ENCODE data around the gene ISG15. TPM values are rescaled to one million over a fixed set of nuclear protein-coding genes. Genes with fewer than 3 reads are reported as not detected.
"Not testable (repeated sequence)": the region's sequence is repeated elsewhere in the genome, so short reads cannot be mapped to it uniquely, and the experiment has no call there.

Gene ISG15
- polyA plus RNA-seq, 4 donors: 21.1 to 282 (median 182) TPM

DNA sequence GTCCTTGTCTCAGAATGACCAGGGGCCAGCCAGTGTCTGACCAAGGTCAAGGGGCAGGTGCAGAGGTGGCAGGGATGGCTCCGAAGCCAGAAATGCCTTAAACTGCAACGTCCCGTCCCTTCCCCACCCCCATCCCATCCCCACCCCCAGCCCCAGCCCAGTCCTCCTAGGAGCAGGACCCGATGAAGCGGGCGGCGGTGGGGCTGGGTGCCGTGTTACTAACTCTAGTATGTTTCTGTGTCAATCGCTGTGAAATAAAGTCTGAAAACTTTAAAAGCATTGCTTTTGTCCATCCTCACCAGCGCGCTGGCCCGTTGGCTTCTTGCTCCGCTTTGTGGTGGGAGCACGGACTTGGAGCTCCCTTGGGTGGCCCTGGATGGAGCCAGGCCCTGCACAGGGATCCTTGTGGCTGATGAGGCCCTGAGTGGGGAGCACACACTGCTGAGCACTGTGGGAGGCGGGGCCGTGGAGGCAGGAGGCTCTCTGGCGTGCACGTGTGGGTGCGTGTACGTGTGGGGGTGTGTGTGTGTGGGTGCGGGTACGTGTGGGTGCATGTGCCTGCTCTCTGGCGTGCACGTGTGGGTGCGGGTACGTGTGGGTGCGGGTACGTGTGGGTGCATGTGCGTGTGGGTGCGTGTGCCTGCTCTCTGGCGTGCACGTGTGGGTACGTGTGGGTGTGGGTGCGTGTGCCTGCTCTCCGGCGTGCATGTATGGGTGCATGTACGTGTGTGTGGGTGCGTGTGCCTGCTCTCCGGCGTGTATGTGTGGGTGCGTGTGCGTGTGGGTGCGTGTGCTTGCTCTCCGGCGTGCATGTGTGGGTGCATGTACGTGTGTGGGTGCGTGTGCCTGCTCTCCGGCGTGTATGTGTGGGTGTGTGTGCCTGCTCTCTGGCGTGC lies 42.8 kb downstream of the ISG15 start:
- Histone ChIP-seq H3K36me3 (ENCODE audit: control insufficient read depth in 3 of 3, insufficient read depth in 2 of 3, low read depth in 1 of 3, low read length in 3 of 3) (peaks cover 3 to 50% (median 4%) of the 10 kb centered on the region in 3 donors), H3K4me3 (ENCODE audit: low read depth in 1 of 3, low read length in 3 of 3) (no peak overlapping the region), H3K27ac (ENCODE audit: low read depth in 1 of 3, low read length in 2 of 3) (no peak overlapping the region), H3K9me3 (ENCODE audit: control insufficient read depth in 2 of 2, insufficient read depth in 1 of 2, low read depth in 1 of 2, low read length in 1 of 2) (no peaks in the 10 kb centered on the region), H3K27me3 (ENCODE audit: control insufficient read depth in 3 of 3, insufficient read depth in 3 of 3, low read length in 3 of 3) (peaks cover 8 to 43% (median 8%) of the 10 kb centered on the region in 3 donors), H3K4me1 (ENCODE audit: control insufficient read depth in 3 of 3, insufficient read depth in 2 of 3, low read depth in 1 of 3, low read length in 2 of 3) (peaks cover 0 to 9% (median 2%) of the 10 kb centered on the region in 3 donors)
- 84 to 88% (median 87%) methylated on average over 46 to 50 of the region's 50 CpGs for WGBS, 3 donors
- FAIRE-seq (no peak), DNase-seq (no peak)

DNA sequence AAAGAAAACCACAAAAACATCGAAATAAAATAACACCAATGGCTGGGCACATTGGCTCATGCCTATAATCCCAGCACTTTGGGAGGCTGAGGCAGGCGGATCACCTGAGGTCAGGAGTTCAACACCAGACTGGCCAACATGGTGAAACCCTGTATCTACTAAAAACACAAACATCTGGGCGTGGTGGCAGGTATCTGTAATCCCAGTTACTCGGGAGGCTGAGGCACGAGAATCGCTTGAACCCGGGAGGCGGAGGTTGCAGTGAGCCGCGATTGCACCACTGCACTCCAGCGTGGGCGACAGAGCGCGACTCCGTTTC lies 44.4 kb downstream of the ISG15 start:
- not testable (repeated sequence) for DNase-seq; H3K27ac ChIP-seq (ENCODE audit: low read depth in 1 of 3, low read length in 2 of 3); FAIRE-seq; H3K9me3 ChIP-seq (ENCODE audit: control insufficient read depth in 2 of 2, insufficient read depth in 1 of 2, low read depth in 1 of 2, low read length in 1 of 2); H3K4me3 ChIP-seq (ENCODE audit: low read depth in 1 of 3, low read length in 3 of 3)
- peaks cover 0 to 12% (median 2%) of the 10 kb centered on the region in 3 donors for H3K4me1 ChIP-seq (ENCODE audit: control insufficient read depth in 3 of 3, insufficient read depth in 2 of 3, low read depth in 1 of 3, low read length in 2 of 3)
- peaks cover 8 to 59% (median 15%) of the 10 kb centered on the region in 3 donors for H3K27me3 ChIP-seq (ENCODE audit: control insufficient read depth in 3 of 3, insufficient read depth in 3 of 3, low read length in 3 of 3)
- WGBS, 3 donors: 24 to 59% (median 41%) methylated on average over 15 of the region's 15 CpGs
- H3K36me3 ChIP-seq (ENCODE audit: control insufficient read depth in 3 of 3, insufficient read depth in 2 of 3, low read depth in 1 of 3, low read length in 3 of 3): peaks cover 0 to 34% (median 0%) of the 10 kb centered on the region in 3 donors

DNA sequence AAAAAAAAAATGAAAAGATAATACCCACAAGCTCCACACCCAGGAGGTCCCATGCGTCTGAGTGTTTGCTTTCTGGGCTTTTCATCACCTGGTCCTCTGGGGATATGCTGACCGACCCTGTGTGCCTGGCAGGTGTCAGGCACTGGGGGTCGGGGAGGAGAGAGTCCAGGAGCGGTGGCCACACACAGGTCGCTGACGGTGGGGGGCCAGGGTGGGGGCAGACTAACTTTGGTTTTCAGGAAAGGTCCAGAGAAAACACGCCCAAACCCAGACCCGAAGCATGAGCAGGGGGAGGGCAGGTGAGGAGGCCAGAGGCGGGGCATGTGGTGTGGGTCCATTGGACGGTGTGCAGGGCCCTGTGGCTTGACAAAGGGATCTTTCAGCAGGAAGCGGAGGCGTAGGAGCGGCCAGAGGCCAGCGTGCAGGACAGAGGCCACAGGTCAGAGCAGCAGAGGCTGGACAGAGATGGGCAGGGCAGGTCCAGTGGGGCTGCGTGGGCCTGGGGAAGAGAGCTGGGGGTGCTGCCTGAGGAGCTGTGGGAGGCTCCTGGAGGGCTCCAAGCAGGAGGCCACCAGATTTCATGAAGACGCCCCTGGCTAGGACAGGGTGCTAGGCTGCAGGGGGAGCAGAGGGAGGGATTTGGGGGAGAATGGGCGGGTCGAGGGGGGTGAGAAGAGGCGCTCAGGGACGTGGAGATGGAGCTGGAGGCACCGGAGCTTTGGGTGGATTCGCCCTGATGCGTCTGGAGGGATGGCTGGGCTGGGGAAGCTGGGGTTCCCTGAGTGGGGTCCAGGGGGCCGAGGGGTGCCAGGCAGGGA lies 45.0 kb downstream of the ISG15 start:
- Histone ChIP-seq H3K27me3 (ENCODE audit: control insufficient read depth in 3 of 3, insufficient read depth in 3 of 3, low read length in 3 of 3) (peaks cover 8 to 65% (median 19%) of the 10 kb centered on the region in 3 donors), H3K27ac (ENCODE audit: low read depth in 1 of 3, low read length in 2 of 3) (no peak overlapping the region), H3K9me3 (ENCODE audit: control insufficient read depth in 2 of 2, insufficient read depth in 1 of 2, low read depth in 1 of 2, low read length in 1 of 2) (no peaks in the 10 kb centered on the region), H3K4me3 (ENCODE audit: low read depth in 1 of 3, low read length in 3 of 3) (peak overlapping the region in 1 of 3 donors; percentile 56), H3K4me1 (ENCODE audit: control insufficient read depth in 3 of 3, insufficient read depth in 2 of 3, low read depth in 1 of 3, low read length in 2 of 3) (peaks cover 0 to 12% (median 2%) of the 10 kb centered on the region in 3 donors), H3K36me3 (ENCODE audit: control insufficient read depth in 3 of 3, insufficient read depth in 2 of 3, low read depth in 1 of 3, low read length in 3 of 3) (peaks cover 0 to 28% (median 0%) of the 10 kb centered on the region in 3 donors)
- DNase-seq (no peak), FAIRE-seq (no peak)
- WGBS, 3 donors: 11 to 23% (median 14%) methylated on average over 21 to 24 of the region's 24 CpGs

DNA sequence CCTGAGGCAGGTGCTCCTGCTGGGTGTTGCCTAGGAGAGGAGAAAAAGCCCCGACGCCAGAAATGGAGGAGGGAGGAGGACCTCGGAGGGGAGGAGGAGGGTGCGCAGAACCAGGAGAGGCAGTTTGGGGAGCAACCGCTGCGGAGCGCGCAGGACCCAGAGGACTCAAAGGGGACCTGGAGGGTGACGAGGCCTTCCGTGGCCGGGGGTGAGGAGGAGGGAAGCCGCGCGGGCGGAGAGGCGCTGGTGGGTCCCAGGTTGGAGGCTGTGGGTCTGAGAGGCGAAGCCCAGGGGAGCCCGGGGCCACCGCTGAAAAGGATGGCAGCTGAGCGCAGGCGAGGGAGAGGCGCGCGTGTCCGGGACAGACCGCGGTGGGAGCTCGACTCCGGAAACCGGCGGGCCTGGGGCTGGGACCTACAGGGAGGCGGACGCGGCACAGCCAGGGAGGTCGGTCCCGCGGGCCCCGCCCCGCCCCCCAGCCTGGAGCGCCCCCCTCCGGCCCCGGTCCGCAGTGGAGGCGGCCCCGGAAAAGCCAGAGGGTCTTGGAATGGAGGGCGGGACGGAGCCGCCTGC lies 45.7 kb downstream of the ISG15 start:
- peaks cover 0 to 14% (median 2%) of the 10 kb centered on the region in 3 donors for H3K4me1 ChIP-seq (ENCODE audit: control insufficient read depth in 3 of 3, insufficient read depth in 2 of 3, low read depth in 1 of 3, low read length in 2 of 3)
- H3K9me3 ChIP-seq (ENCODE audit: control insufficient read depth in 2 of 2, insufficient read depth in 1 of 2, low read depth in 1 of 2, low read length in 1 of 2): no peaks in the 10 kb centered on the region
- H3K4me3 ChIP-seq (ENCODE audit: low read depth in 1 of 3, low read length in 3 of 3): peak overlapping the region in 2 of 3 donors; percentile 9 to 56
- no peak for DNase-seq
- FAIRE-seq: no peak
- 1 to 3% (median 2%) methylated on average over 25 to 48 of the region's 48 CpGs for WGBS, 3 donors
- peaks cover 0 to 21% (median 0%) of the 10 kb centered on the region in 3 donors for H3K36me3 ChIP-seq (ENCODE audit: control insufficient read depth in 3 of 3, insufficient read depth in 2 of 3, low read depth in 1 of 3, low read length in 3 of 3)
- H3K27me3 ChIP-seq (ENCODE audit: control insufficient read depth in 3 of 3, insufficient read depth in 3 of 3, low read length in 3 of 3): peaks cover 8 to 71% (median 19%) of the 10 kb centered on the region in 3 donors
- no peak overlapping the region for H3K27ac ChIP-seq (ENCODE audit: low read depth in 1 of 3, low read length in 2 of 3)

DNA sequence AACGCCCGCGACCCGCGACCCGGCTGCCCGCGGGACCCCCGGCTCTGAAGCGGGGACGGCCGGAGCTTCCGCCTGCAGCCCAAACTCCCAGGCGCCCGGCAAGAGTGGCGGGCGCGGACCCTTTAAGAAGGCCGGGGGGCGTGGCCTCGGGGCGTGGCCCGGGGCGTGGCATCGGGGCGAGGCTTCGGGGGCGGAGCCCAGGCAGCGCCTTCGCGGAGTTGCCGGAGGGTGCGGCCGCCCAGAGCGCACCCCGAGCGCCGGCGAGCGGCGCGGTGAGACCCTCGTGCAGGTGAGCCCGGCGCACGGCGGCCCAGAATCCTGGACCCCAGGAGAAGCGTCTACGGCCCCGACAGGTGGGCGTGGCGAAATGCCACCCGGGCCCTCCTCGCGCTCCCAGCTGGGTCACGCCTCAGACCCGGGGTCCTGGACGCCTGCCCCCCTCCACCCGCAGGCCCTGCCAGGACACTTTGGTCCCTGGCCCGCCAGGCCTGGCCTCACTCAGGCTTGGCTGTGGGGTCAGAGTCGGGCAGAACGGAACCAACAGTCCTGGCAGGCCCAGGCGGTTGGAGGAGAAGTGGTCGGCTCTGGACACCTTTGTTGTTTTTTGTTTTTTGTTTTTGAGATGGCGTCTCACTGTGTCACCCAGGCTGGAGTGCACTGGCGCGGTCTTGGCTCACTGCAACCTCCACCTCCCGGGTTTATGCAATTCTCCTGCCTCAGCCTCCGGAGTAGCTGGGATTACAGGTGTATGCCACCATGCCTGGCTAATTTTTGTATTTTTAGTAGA lies 46.4 kb downstream of the ISG15 start:
- peak; percentile 84 to 90 for DNase-seq
- WGBS, 3 donors: 3 to 4% (median 3%) methylated on average over 45 to 69 of the region's 69 CpGs
- Histone ChIP-seq H3K4me3 (ENCODE audit: low read depth in 1 of 3, low read length in 3 of 3) (peak overlapping the region in 2 of 3 donors; percentile 9 to 56), H3K4me1 (ENCODE audit: control insufficient read depth in 3 of 3, insufficient read depth in 2 of 3, low read depth in 1 of 3, low read length in 2 of 3) (peaks cover 0 to 20% (median 2%) of the 10 kb centered on the region in 3 donors), H3K27ac (ENCODE audit: low read depth in 1 of 3, low read length in 2 of 3) (no peak overlapping the region), H3K36me3 (ENCODE audit: control insufficient read depth in 3 of 3, insufficient read depth in 2 of 3, low read depth in 1 of 3, low read length in 3 of 3) (peaks cover 0 to 14% (median 0%) of the 10 kb centered on the region in 3 donors), H3K9me3 (ENCODE audit: control insufficient read depth in 2 of 2, insufficient read depth in 1 of 2, low read depth in 1 of 2, low read length in 1 of 2) (no peaks in the 10 kb centered on the region), H3K27me3 (ENCODE audit: control insufficient read depth in 3 of 3, insufficient read depth in 3 of 3, low read length in 3 of 3) (peaks cover 8 to 77% (median 19%) of the 10 kb centered on the region in 3 donors)
- FAIRE-seq: no peak

DNA sequence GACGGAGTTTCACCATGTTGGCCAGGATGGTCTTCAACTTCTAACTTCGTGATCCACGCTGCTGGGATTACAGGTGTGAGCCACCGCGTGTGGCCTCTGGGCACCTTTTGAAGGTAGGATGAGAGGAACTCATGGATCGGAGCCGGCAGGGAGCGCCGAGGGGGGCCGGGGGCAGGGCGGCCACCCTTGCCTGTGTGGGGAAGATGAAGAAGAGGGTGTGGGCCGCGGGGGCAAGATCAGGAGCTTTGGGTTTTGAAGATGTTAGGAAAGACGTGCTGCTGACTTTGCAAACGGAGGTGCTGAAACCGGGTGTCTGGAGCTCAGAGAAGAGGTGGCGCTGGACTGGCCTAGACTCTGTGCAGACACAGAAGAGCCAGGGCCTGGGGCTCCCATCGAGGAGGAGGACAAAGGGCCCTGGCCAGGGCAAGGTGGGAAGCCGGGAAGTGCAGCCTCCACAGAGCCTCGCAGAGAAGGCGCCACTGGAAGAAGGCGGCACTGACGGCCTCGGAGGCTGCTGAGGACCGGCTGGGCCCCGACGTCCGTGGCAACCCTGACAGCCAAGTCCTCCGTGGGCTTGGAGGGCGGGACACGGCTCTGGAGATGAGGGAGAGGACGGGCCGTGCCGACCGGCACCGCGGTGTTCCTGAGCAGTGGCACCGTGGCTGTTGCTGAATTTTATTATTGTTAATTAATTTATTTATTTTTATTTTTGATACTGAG lies 47.1 kb downstream of the ISG15 start:
- Histone ChIP-seq H3K27me3 (ENCODE audit: control insufficient read depth in 3 of 3, insufficient read depth in 3 of 3, low read length in 3 of 3) (peaks cover 8 to 80% (median 19%) of the 10 kb centered on the region in 3 donors), H3K4me1 (ENCODE audit: control insufficient read depth in 3 of 3, insufficient read depth in 2 of 3, low read depth in 1 of 3, low read length in 2 of 3) (peaks cover 0 to 22% (median 2%) of the 10 kb centered on the region in 3 donors), H3K27ac (ENCODE audit: low read depth in 1 of 3, low read length in 2 of 3) (no peak overlapping the region), H3K4me3 (ENCODE audit: low read depth in 1 of 3, low read length in 3 of 3) (no peak overlapping the region), H3K36me3 (ENCODE audit: control insufficient read depth in 3 of 3, insufficient read depth in 2 of 3, low read depth in 1 of 3, low read length in 3 of 3) (peaks cover 0 to 7% (median 0%) of the 10 kb centered on the region in 3 donors), H3K9me3 (ENCODE audit: control insufficient read depth in 2 of 2, insufficient read depth in 1 of 2, low read depth in 1 of 2, low read length in 1 of 2) (no peaks in the 10 kb centered on the region)
- DNase-seq: no peak
- no peak for FAIRE-seq
- 32 to 48% (median 32%) methylated on average over 37 to 38 of the region's 38 CpGs for WGBS, 3 donors

DNA sequence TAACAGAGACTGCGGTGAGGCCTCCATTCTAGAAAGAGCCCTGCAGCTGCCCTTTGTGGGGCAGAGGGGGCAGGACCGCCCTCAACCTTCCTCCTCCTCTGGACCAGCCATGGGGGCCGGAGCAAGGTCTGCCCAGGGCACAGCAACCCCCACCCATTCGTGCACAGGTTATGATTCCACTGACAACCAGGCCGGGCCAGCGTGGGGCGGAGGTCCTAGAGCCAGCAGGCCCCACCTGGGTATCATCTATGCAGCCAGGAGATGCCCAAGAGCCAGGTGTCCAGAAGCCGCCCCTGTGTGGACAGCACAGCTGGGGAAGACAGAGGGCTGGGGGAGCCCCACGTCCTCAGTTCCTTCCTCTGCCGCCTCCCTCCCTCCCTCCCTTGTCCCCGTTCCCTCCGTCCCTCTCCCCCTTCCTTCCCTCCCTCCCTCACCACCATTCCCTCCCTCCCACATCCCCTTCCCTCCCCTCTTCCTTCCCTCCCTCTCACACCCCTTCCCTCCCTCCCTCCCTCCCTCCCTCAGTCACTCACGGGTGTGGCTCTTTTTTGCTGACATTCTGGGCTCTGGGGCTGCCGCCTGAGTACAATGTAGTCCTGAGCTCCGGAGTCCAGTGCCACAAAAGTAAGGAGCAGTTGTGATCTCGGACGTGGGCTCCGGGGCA lies 48.5 kb downstream of the ISG15 start:
- Histone ChIP-seq H3K27ac (ENCODE audit: low read depth in 1 of 3, low read length in 2 of 3) (no peak overlapping the region), H3K27me3 (ENCODE audit: control insufficient read depth in 3 of 3, insufficient read depth in 3 of 3, low read length in 3 of 3) (peaks cover 8 to 88% (median 19%) of the 10 kb centered on the region in 3 donors), H3K4me3 (ENCODE audit: low read depth in 1 of 3, low read length in 3 of 3) (no peak overlapping the region), H3K36me3 (ENCODE audit: control insufficient read depth in 3 of 3, insufficient read depth in 2 of 3, low read depth in 1 of 3, low read length in 3 of 3) (no peaks in the 10 kb centered on the region), H3K9me3 (ENCODE audit: control insufficient read depth in 2 of 2, insufficient read depth in 1 of 2, low read depth in 1 of 2, low read length in 1 of 2) (no peaks in the 10 kb centered on the region), H3K4me1 (ENCODE audit: control insufficient read depth in 3 of 3, insufficient read depth in 2 of 3, low read depth in 1 of 3, low read length in 2 of 3) (peaks cover 0 to 22% (median 2%) of the 10 kb centered on the region in 3 donors)
- DNase-seq (no peak), FAIRE-seq (no peak)
- 35 to 43% (median 42%) methylated on average over 15 to 16 of the region's 18 CpGs for WGBS, 3 donors

All from small intestine (tissue), 7 donors.